Fibroblast of skin of back (primary cell): ENCODE results near the gene CARD8.

ENCODE experiments used
- DNase-seq: peaks from one replicate; pipeline ENCODE4 v3.0.0-alpha.2; 2013

CARD8 gene

GRCh38 chr19:48206397-48207093, 49.2 kb downstream of the CARD8 start:
- DNase-seq = no peak

GRCh38 chr19:48203794-48204628, 51.7 kb downstream of the CARD8 start:
- peak; percentile 95 for DNase-seq

GRCh38 chr19:48203222-48203793, 52.4 kb downstream of the CARD8 start:
- no peak for DNase-seq

- DNase-seq = no peak
These were observed 58.6 kb downstream of the CARD8 start for GRCh38 chr19:48196933-48197665.

- DNase-seq = no peak
These were observed 59.4 kb downstream of the CARD8 start for GRCh38 chr19:48196321-48196763.

GRCh38 chr19:48194844-48195830, 60.6 kb downstream of the CARD8 start:
- DNase-seq = no peak

- DNase-seq = no peak
These were observed 61.5 kb downstream of the CARD8 start for GRCh38 chr19:48194041-48194843.

- no peak for DNase-seq
These were observed 63.0 kb downstream of the CARD8 start for GRCh38 chr19:48192750-48193149.

GRCh38 chr19:48190885-48191284, 64.8 kb downstream of the CARD8 start:
- no peak for DNase-seq

GRCh38 chr19:48190288-48190884, 65.3 kb downstream of the CARD8 start:
- DNase-seq = peak; percentile 44

- no peak for DNase-seq
These were observed 69.1 kb downstream of the CARD8 start for GRCh38 chr19:48186541-48186991.

GRCh38 chr19:48186015-48186414, 69.7 kb downstream of the CARD8 start:
- DNase-seq = no peak

- no peak for DNase-seq
These were observed 72.4 kb downstream of the CARD8 start for GRCh38 chr19:48183356-48183755.

- no peak for DNase-seq
These were observed 73.3 kb downstream of the CARD8 start for GRCh38 chr19:48182434-48182833.

GRCh38 chr19:48181505-48181904, 74.2 kb downstream of the CARD8 start:
- no peak for DNase-seq

GRCh38 chr19:48176226-48176625, 79.5 kb downstream of the CARD8 start:
- DNase-seq = no peak

- DNase-seq = no peak
These were observed 80.1 kb downstream of the CARD8 start for GRCh38 chr19:48175578-48175977.

GRCh38 chr19:48174445-48175030, 81.2 kb downstream of the CARD8 start:
- no peak for DNase-seq

GRCh38 chr19:48171710-48172109, 84.0 kb downstream of the CARD8 start:
- no peak for DNase-seq
